IMR-90 (cell line): ENCODE data around the gene TARS3. TPM values are rescaled to one million over a fixed set of nuclear protein-coding genes. Genes with fewer than 3 reads are reported as not detected.

Source experiments
- ATAC-seq: fragments of 200-7000 bp; cut with Tn5 transposase; 2 replicates; pipeline ENCODE4 v1.9.1; 2020; ENCODE audit warnings: low read depth, mild to moderate bottlenecking, moderate library complexity
- BruUV-seq: library from RNA; stranded (reverse); fragments of 400-500 nt; replicated peaks from 2 replicates; lab custom pipeline; 2021; lab: Mats Ljungman, UMichigan
- CTCF ChIA-PET: fragments of 300-600 bp; formaldehyde crosslinking; extraction: SDS; loops from one replicate; lab custom pipeline; 2021; ENCODE audit warnings: antibody characterized with exemption; lab: Yijun Ruan, JAX
- POLR2A ChIA-PET: fragments of 300-600 bp; sonication (Branson Sonifier 250); formaldehyde crosslinking; loops from one replicate; lab custom pipeline; 2022; ENCODE audit warnings: antibody characterized with exemption; ENCODE audit not compliant: unreplicated experiment; lab: Charles Lee
- DNase-seq: peaks from one replicate; pipeline ENCODE4 v3.0.0; 2013
- H2AFZ ChIP-seq: replicated peaks from 2 replicates; pipeline ENCODE3; 2013; ENCODE audit warnings: low read length, mild to moderate bottlenecking; ENCODE audit not compliant: poor library complexity
- H2AK5ac ChIP-seq: 2 replicates; pipeline ENCODE4 v1.6.1; 2013; ENCODE audit warnings: low read depth, low read length, inconsistent platforms
- H2AK9ac ChIP-seq: replicated peaks from 2 replicates; pipeline ENCODE3; 2013; ENCODE audit warnings: mild to moderate bottlenecking, low read depth, low read length, moderate library complexity; ENCODE audit not compliant: poor library complexity
- H2BK120ac ChIP-seq: 2 replicates; pipeline ENCODE4 v1.6.1; 2013; ENCODE audit warnings: low read depth, low read length, inconsistent platforms
- H2BK15ac ChIP-seq: 3 replicates; pipeline ENCODE4 v1.6.1; 2013; ENCODE audit warnings: low read depth, low read length, inconsistent platforms
- H2BK20ac ChIP-seq: 2 replicates; pipeline ENCODE4 v1.6.1; 2013; ENCODE audit warnings: low read depth, mild to moderate bottlenecking, inconsistent platforms, low read length, moderate library complexity
- H2BK5ac ChIP-seq: 2 replicates; pipeline ENCODE4 v1.6.1; 2013; ENCODE audit warnings: mild to moderate bottlenecking, low read depth, low read length, inconsistent platforms; ENCODE audit not compliant: poor library complexity, severe bottlenecking
- H3K14ac ChIP-seq: replicated peaks from 2 replicates; pipeline ENCODE4 v1.6.1; 2013; ENCODE audit warnings: low read depth, low read length, inconsistent platforms
- H3K18ac ChIP-seq: 2 replicates; pipeline ENCODE4 v1.6.1; 2013; ENCODE audit warnings: low read depth, low read length, control low read depth
- H3K23ac ChIP-seq: 2 replicates; pipeline ENCODE4 v1.6.1; 2013; ENCODE audit warnings: low read depth, low read length, inconsistent platforms
- H3K27ac ChIP-seq: 2 replicates; pipeline ENCODE4 v1.5.1; 2013; ENCODE audit warnings: mild to moderate bottlenecking, control low read depth, low read length; ENCODE audit not compliant: insufficient read depth
- H3K27me3 ChIP-seq: 2 replicates; pipeline ENCODE4 v1.6.1; 2013; ENCODE audit warnings: low read length; ENCODE audit not compliant: control insufficient read depth, insufficient read depth
- H3K36me3 ChIP-seq: 2 replicates; pipeline ENCODE4 v1.6.1; 2013; ENCODE audit warnings: low read length, mixed read lengths; ENCODE audit not compliant: control insufficient read depth, insufficient read depth
- H3K4ac ChIP-seq: 2 replicates; pipeline ENCODE4 v1.6.1; 2013; ENCODE audit warnings: low read depth, low read length, inconsistent platforms
- H3K4me1 ChIP-seq: 2 replicates; pipeline ENCODE4 v1.6.1; 2013; ENCODE audit warnings: low read length, mixed read lengths; ENCODE audit not compliant: control insufficient read depth, insufficient read depth
- H3K4me2 ChIP-seq: 2 replicates; pipeline ENCODE4 v1.6.1; 2013; ENCODE audit warnings: low read depth, mild to moderate bottlenecking, control low read depth, low read length, moderate library complexity
- H3K4me3 ChIP-seq: 2 replicates; pipeline ENCODE4 v1.5.1; 2013; ENCODE audit warnings: low read depth, mild to moderate bottlenecking, control low read depth, low read length, moderate library complexity; ENCODE audit not compliant: insufficient read depth
- H3K56ac ChIP-seq: 2 replicates; pipeline ENCODE4 v1.6.1; 2013; ENCODE audit warnings: low read length, inconsistent platforms; ENCODE audit not compliant: insufficient read depth; ENCODE audit errors: extremely low read depth
- H3K79me1 ChIP-seq, 2 experiments: 2 replicates each; pipeline ENCODE4 v1.6.1; 2013; ENCODE audit warnings: low read length in 2 of 2, inconsistent platforms in 1 of 2, low read depth in 1 of 2
- H3K9ac ChIP-seq: 2 replicates; pipeline ENCODE4 v1.6.1; 2013; ENCODE audit warnings: low read depth, low read length, control low read depth
- H3K9me1 ChIP-seq: 2 replicates; pipeline ENCODE4 v1.6.1; 2013; ENCODE audit warnings: low read length, inconsistent platforms; ENCODE audit not compliant: insufficient read depth
- H3K9me3 ChIP-seq: 2 replicates; pipeline ENCODE4 v1.6.1; 2013; ENCODE audit warnings: low read length; ENCODE audit not compliant: control insufficient read depth, insufficient read depth
- H4K20me1 ChIP-seq: 2 replicates; pipeline ENCODE4 v1.6.1; 2013; ENCODE audit warnings: low read length, inconsistent platforms; ENCODE audit not compliant: insufficient read depth
- H4K5ac ChIP-seq: 2 replicates; pipeline ENCODE4 v1.6.1; 2013; ENCODE audit warnings: mild to moderate bottlenecking, low read depth, low read length, control low read depth
- H4K8ac ChIP-seq, 2 experiments: 2 replicates each; pipeline ENCODE4 v1.6.1; 2013; ENCODE audit warnings: low read depth in 2 of 2, low read length in 2 of 2, control low read depth in 1 of 2, inconsistent platforms in 1 of 2
- H4K91ac ChIP-seq: 2 replicates; pipeline ENCODE4 v1.6.1; 2013; ENCODE audit warnings: low read depth, low read length, inconsistent platforms; ENCODE audit not compliant: insufficient read depth
- BHLHE40 ChIP-seq: fragments of 150-350 bp; IDR thresholded peaks from 2 replicates; pipeline ENCODE4 v1.6.1; 2016; ENCODE audit warnings: mild to moderate bottlenecking, low read depth, low read length
- CEBPB ChIP-seq: IDR thresholded peaks from 2 replicates; pipeline ENCODE4 v1.6.1; 2012; ENCODE audit warnings: low read depth, low read length, improper control_type of control experiment
- CHD1 ChIP-seq: IDR thresholded peaks from 2 replicates; pipeline ENCODE4 v1.6.1; 2012; ENCODE audit warnings: low read depth, low read length, improper control_type of control experiment
- FOS ChIP-seq: fragments of 150-350 bp; IDR thresholded peaks from 2 replicates; pipeline ENCODE4 v1.6.1; 2016; ENCODE audit warnings: low read depth, low read length
- MAFK ChIP-seq: IDR thresholded peaks from 2 replicates; pipeline ENCODE4 v1.6.1; 2012; ENCODE audit warnings: low read depth, low read length, improper control_type of control experiment
- MAZ ChIP-seq: IDR thresholded peaks from 2 replicates; pipeline ENCODE4 v1.6.1; 2012; ENCODE audit warnings: low read depth, mild to moderate bottlenecking, low read length, improper control_type of control experiment, moderate library complexity, borderline replicate concordance
- MXI1 ChIP-seq: IDR thresholded peaks from 2 replicates; pipeline ENCODE4 v1.6.1; 2012; ENCODE audit warnings: low read depth, mild to moderate bottlenecking, low read length, moderate library complexity, borderline replicate concordance
- NFE2L2 ChIP-seq: fragments of 150-350 bp; IDR thresholded peaks from 2 replicates; pipeline ENCODE4 v1.6.1; 2016; ENCODE audit warnings: low read depth, mild to moderate bottlenecking, low read length
- POLR2A ChIP-seq: IDR thresholded peaks from 2 replicates; pipeline ENCODE4 v1.6.1; 2012; ENCODE audit warnings: mild to moderate bottlenecking, low read depth, low read length
- RAD21 ChIP-seq: IDR thresholded peaks from 2 replicates; pipeline ENCODE4 v1.6.1; 2012; ENCODE audit warnings: low read length, improper control_type of control experiment
- RCOR1 ChIP-seq: IDR thresholded peaks from 2 replicates; pipeline ENCODE4 v1.6.1; 2012; ENCODE audit warnings: mild to moderate bottlenecking, low read length, improper control_type of control experiment; ENCODE audit not compliant: insufficient replicate concordance
- RFX5 ChIP-seq: IDR thresholded peaks from 2 replicates; pipeline ENCODE4 v1.8.0; 2012; ENCODE audit warnings: low read depth, mild to moderate bottlenecking, low read length, moderate library complexity
- SMC3 ChIP-seq: fragments of 150-350 bp; IDR thresholded peaks from 2 replicates; pipeline ENCODE4 v1.6.1; 2016; ENCODE audit warnings: low read depth, mild to moderate bottlenecking, antibody characterized with exemption, low read length, moderate library complexity
- WGBS, 2 experiments: methylation state at CpG; one replicate each; pipeline versions ENCODE4 v1.1.5 to v1.1.7; 2013; ENCODE audit warnings: missing lambda C conversion rate in 2 of 2; ENCODE audit not compliant: insufficient read length in 1 of 2; ENCODE audit errors: extremely low coverage in 2 of 2; 5-methylcytosine and 5-hydroxymethylcytosine counted together
- dilution Hi-C: fragments of 300-500 bp; cut with HindIII; formaldehyde crosslinking; loops from one replicate; pipeline ENCODE4 v1.14.3; 2018; ENCODE audit warnings: low sequenced_read_pairs; ENCODE audit not compliant: unreplicated experiment
- in situ Hi-C: fragments of 300-500 bp; cut with MboI; formaldehyde crosslinking; loops from 3 replicates; pipeline ENCODE4 v1.14.3; 2019; ENCODE audit warnings: low sequenced_read_pairs, inconsistent platforms, mixed read lengths
- intact Hi-C: fragments of 100-400 bp; cut with micrococcal nuclease; formaldehyde crosslinking; loops from 2 replicates; pipeline ENCODE4 v1.10.0; 2022
- polyA plus RNA-seq, 3 experiments: library from polyadenylated mRNA; depleted of rRNA; stranded (reverse); fragments of >200 nt; gene quantifications; 2 replicates each; pipeline ENCODE4 v1.2.3, GENCODE V29; 2012; ENCODE audit warnings: low replicate concordance in 1 of 3
- total RNA-seq: library from RNA; depleted of rRNA; stranded (reverse); fragments of >200 nt; gene quantifications from 2 replicates; pipeline ENCODE4 v1.2.3, GENCODE V29; 2012
- TF ChIP-seq, protein P1 (sequence below): conservative IDR thresholded peaks from 2 replicates; pipeline ENCODE4 v1.5.1; 2012; ENCODE audit warnings: mild to moderate bottlenecking, low read depth, low read length, improper control_type of control experiment
- TF ChIP-seq, protein P2 (sequence below): fragments of 150-350 bp; IDR thresholded peaks from 2 replicates; pipeline ENCODE4 v1.6.1; 2016; ENCODE audit warnings: low read depth, mild to moderate bottlenecking, low read length, moderate library complexity, borderline replicate concordance
- TF ChIP-seq, protein P3 (sequence below): fragments of 150-350 bp; IDR thresholded peaks from 2 replicates; pipeline ENCODE4 v1.6.1; 2017; ENCODE audit warnings: mild to moderate bottlenecking, antibody characterized with exemption, low read length, low read depth

The TARS3 gene
- total and polyA plus RNA-seq, 2 of the 4 experiments (the other 2 are of a cell fraction), result 3.4 to 9.3 TPM

- H2BK15ac ChIP-seq, result no peak overlapping the region
- no peak overlapping the region for H2BK5ac ChIP-seq
- WGBS, 2 experiments, result 82% methylated on average over 4 of the region's 14 CpGs; no CpG with 5 or more reads in 1 of the 2 experiments
- no peak overlapping the region for H4K8ac ChIP-seq
- H2BK20ac ChIP-seq, result no peak overlapping the region
- H3K18ac ChIP-seq, result no peak overlapping the region
- no peak overlapping the region for H2AK5ac ChIP-seq
- no peak overlapping the region for H3K27ac ChIP-seq
- H4K5ac ChIP-seq, result no peak overlapping the region
- H3K4me1 ChIP-seq, result peaks cover 3% of the 10 kb centered on the region
- in situ Hi-C loops, result no loop called here
- H3K4ac ChIP-seq, result no peak overlapping the region
- H3K56ac ChIP-seq, result no peak overlapping the region
- no peak overlapping the region for H2AFZ ChIP-seq
- TF ChIP-seq MAFK (no peak), CEBPB (no peak), FOS (no peak), CHD1 (no peak), SMC3 (no peak), RFX5 (no peak), POLR2A (no peak), BHLHE40 (no peak), NFE2L2 (no peak), RAD21 (no peak), RCOR1 (no peak), MAZ (no peak), MXI1 (no peak)
- TF ChIP-seq, protein P1, sequence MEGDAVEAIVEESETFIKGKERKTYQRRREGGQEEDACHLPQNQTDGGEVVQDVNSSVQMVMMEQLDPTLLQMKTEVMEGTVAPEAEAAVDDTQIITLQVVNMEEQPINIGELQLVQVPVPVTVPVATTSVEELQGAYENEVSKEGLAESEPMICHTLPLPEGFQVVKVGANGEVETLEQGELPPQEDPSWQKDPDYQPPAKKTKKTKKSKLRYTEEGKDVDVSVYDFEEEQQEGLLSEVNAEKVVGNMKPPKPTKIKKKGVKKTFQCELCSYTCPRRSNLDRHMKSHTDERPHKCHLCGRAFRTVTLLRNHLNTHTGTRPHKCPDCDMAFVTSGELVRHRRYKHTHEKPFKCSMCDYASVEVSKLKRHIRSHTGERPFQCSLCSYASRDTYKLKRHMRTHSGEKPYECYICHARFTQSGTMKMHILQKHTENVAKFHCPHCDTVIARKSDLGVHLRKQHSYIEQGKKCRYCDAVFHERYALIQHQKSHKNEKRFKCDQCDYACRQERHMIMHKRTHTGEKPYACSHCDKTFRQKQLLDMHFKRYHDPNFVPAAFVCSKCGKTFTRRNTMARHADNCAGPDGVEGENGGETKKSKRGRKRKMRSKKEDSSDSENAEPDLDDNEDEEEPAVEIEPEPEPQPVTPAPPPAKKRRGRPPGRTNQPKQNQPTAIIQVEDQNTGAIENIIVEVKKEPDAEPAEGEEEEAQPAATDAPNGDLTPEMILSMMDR, result no peak
- TF ChIP-seq, protein P2, sequence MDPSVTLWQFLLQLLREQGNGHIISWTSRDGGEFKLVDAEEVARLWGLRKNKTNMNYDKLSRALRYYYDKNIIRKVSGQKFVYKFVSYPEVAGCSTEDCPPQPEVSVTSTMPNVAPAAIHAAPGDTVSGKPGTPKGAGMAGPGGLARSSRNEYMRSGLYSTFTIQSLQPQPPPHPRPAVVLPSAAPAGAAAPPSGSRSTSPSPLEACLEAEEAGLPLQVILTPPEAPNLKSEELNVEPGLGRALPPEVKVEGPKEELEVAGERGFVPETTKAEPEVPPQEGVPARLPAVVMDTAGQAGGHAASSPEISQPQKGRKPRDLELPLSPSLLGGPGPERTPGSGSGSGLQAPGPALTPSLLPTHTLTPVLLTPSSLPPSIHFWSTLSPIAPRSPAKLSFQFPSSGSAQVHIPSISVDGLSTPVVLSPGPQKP, result no peak
- TF ChIP-seq, protein P3, sequence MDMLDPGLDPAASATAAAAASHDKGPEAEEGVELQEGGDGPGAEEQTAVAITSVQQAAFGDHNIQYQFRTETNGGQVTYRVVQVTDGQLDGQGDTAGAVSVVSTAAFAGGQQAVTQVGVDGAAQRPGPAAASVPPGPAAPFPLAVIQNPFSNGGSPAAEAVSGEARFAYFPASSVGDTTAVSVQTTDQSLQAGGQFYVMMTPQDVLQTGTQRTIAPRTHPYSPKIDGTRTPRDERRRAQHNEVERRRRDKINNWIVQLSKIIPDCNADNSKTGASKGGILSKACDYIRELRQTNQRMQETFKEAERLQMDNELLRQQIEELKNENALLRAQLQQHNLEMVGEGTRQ, result no peak
- no peak overlapping the region for H2AK9ac ChIP-seq
- H3K4me2 ChIP-seq, result no peak overlapping the region
- no TSS peak for BruUV-seq
- ChIA-PET CTCF (no interaction called here), POLR2A (no interaction called here)
- H3K27me3 ChIP-seq, result peaks cover 3% of the 10 kb centered on the region; the same call in 1 of the 2 replicates
- no peak overlapping the region for H3K4me3 ChIP-seq
- no peak overlapping the region for H2BK120ac ChIP-seq
- intact Hi-C loops, result no loop called here
- no peak for ATAC-seq
- H3K14ac ChIP-seq, result no peak overlapping the region
- DNase-seq, result no peak
- H3K9me3 ChIP-seq, result no peaks in the 10 kb centered on the region
- no peak overlapping the region for H3K9ac ChIP-seq
- H3K23ac ChIP-seq, result no peak overlapping the region
- H4K91ac ChIP-seq, result no peak overlapping the region
- H3K79me1 ChIP-seq, result no peaks in the 10 kb centered on the region
- dilution Hi-C loops, result no loop called here
- no peaks in the 10 kb centered on the region for H3K36me3 ChIP-seq
- no peaks in the 10 kb centered on the region for H4K20me1 ChIP-seq
- 0 out of 2 replicates have a peak, but pooled peaks cover 2% of the 10 kb centered on the region for H3K9me1 ChIP-seq
These were observed 110.2 kb downstream of the TARS3 start for GRCh38 chr15:101614001-101614585.
